GM19239 (cell line): ENCODE measurements around the gene UXT.
"Not testable (repeated sequence)": the region's sequence is repeated elsewhere in the genome, so short reads cannot be mapped to it uniquely, and the experiment has no call there.

ENCODE experiments used
- DNase-seq: peaks from one replicate; pipeline ENCODE4 v3.0.0; 2011; ENCODE audit warnings: low spot score; ENCODE audit not compliant: insufficient read length
- FAIRE-seq: peaks from 2 replicates; lab custom pipeline; 2011; peaks lifted over from hg19 to GRCh38; lab: Jason Lieb, UNC

Gene UXT, protein sequence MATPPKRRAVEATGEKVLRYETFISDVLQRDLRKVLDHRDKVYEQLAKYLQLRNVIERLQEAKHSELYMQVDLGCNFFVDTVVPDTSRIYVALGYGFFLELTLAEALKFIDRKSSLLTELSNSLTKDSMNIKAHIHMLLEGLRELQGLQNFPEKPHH

DNA sequence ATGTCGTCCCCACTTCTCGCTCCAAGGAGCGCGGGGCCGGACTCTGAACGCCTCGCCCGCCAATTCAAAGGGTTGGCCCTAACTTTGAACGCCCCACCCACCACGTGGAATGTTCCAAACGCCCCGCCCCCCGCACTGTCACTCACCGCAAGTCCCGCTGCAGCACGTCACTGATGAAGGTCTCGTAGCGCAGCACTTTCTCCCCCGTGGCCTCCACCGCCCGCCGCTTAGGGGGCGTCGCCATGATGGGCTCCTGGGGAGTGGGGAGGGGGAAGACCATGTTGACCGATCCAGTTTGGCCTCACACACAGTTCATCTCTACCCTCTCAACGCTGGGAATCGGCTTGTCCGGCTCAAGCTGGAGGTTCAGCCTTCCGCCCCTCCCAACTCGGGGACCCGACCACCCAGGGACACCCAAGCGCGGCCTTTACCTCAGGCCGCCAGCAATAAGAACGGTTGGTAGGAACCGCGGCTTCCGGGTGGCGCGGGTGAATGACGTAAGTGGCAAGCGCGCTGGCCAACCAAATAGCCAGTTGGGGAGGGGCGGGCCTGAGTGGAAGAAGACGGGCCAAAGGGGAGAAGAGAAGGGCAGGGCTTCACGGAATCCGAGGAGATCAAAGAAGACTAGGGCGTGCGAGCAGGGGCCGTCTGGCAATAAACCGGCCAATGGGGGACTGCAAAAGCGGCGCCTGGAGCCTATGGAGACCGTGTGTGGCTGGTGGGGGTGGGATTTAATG lies at the start of gene UXT:
UXT (minus strand) TSS at position 497 of the 737 bp plus-strand sequence; CDS start at position 244, 253 bp downstream.
- FAIRE-seq (peak; percentile 98), DNase-seq (peak; percentile 60)

DNA sequence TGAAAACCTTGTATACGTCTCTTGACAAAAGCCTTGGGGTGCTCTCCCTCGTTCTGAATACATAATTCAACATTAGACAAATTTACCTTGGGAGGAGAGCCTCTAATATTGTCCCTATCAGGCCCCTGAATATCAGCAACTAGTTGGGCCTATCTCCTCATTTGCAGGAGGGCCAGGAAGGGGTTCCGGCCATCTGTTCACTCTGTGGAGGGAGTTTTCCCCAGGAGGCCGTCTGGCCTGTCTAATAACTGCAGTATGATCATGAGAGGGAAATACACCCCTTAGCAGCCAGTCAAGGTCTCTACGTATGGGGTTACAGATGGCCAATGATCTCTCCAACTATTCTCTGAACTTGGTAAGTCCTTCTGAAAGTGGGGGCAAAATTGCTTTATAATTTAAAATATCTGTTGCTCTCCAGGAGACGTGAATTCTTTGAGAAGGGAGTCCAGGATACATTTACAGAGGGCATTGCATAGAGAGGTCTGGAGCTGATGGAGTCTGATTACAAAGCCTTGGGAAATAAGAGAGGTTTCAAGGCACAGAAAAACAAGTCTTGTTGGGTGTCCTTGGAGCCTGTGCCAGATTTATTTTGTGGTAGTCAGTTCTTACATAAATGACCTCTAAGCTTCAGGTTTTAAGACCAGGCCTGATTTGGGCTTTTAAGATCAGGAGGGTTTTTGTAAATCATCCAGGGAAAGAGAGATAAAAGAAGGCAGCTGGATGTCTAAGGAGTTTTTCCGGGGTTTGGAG lies 48.2 kb upstream of the UXT start:
- no peak for DNase-seq
- FAIRE-seq = no peak

DNA sequence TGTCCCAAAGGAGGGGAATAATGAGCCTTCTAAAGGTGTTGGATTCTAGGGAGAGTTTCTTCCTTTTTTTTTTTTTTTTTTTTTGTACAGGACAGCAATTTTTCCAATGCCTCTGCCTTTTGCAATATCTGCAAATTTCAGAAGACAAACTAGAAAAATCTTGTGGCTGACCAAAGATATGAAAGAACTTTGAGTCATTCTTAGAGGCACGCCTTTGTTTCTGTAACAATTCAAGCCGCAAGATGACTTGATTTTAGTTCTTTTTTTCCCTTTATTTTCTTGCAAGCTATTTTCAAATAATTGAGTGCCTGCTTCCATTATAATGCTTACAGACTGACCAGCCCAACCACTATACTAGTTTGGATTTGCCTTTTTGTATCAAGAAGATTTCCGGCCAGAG lies 47.6 kb upstream of the UXT start:
- FAIRE-seq (no peak), DNase-seq (no peak)

DNA sequence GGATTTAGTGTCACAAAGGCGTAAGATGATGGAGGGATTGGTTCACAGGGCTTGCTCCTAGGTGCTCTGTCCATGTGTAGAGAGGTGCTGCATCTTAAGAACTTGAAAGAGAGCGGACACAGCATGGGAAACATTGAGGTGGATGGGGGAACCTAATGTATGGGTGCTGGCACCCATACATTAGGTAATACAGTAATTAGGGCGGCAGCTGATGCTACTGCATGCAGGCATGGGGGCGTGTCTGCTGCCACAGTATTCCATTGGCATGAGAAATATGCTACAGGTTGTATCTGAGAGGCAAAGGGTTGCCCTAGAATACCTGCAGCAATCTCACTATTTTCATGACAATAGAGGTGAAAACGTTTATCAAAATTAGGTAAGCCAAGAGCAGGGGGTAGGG lies 45.8 kb upstream of the UXT start:
- FAIRE-seq (no peak), DNase-seq (no peak)

DNA sequence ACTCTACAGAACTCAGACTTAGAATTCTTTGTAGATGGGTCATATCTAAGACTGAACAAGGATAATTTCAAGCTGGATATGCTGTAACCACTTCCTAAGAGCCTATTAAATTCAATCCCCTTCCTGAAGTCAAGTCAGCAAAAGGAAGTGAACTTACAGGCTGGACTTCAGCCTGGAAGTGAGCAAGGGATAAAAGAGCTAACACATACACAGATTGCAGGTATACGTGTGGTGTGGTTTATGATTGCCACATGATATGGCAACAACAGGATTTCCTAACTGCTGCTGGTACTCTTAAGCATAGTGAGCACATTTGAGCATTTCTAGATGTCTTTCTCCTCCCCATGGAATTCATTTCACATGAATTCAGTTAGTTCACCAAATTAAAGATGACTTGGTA lies 38.2 kb upstream of the UXT start:
- no peak for FAIRE-seq
- DNase-seq = no peak

DNA sequence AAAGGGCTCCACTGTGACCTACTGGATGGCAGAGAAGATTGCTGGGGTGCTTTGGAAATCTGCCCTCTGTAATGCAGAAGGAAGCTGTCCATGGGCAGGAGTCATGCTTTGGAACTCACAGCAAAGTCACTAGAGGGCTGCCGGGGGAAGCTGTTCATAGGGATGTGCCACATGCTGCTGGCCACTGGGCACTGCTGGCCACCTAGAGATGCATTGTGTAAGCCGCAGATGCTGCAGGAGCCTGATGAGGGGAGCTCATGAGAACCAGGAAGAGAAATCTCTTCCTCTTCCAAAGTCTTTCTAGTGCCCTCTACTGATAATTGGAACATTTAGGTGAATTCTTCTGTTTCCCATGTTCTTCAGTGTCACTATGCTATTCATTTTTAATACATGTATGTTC lies 31.2 kb upstream of the UXT start:
- FAIRE-seq (no peak), DNase-seq (no peak)

DNA sequence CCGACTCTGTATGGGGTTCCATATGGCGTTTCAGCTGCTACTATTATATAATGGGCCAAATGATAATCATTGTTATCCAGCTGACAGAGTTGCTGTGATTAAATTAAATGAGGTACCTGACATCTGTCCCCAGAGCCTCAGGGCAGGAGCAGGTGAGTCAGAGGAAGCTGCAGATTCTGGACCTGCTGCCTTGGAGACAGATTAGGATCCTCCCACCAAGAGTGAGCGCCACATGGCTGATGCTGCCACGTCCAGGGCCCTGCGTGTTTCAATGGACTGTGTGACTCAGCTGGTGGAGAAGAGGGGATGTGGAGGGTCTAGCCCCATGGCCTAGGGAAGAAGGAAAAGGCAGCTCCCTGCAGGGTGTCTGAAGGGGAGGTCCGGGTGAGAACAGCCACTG lies 28.3 kb upstream of the UXT start:
- FAIRE-seq = no peak
- DNase-seq = no peak

DNA sequence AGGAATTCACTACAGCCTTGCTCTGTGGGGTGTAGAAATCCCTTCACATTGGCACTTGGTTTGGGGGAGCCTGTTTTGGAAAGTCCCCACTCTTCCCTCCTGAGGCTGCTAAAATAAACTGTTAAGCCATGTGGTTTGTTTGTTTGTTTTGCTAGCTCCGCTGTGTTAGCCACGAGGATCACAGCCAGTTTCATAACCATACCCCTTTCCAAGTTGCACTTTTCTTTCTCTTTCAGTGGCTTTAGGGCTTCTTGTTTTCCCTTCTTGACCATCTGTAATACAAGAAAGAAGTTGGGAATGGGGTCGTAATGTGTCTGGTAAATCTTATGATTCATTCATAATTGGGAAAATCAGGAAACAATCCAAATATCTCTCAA lies 24.8 kb upstream of the UXT start:
- DNase-seq = no peak
- no peak for FAIRE-seq

DNA sequence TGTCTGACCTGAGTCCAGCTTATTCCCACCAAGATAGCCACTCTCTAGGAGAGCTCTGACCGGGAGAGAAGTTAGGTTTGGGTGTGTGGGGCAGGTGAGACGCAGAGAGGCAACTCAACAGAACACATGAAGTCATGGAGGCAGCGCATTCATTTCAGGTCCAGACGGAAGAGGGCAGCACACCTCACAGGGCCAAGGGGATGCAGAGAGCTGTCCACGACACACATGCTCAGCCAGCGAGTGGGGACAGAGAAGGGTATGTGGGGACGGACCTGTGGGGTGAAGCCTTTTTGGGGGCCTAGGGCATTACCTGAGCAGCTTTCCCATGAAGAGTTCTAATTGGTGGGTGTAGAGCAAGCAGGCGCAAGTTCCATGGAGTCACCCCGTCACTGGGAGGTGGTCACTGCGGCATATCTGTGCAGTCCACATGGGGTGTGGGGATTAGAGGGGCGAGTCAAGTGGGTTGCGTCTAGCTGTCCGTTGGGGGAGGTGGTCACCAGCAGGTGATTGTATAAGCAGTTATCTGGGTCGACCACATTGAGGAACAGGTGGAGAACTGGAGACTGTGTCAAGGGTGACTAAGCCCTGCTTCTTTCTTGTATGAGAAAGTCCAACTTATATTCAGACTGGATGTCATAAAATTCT lies 24.3 kb upstream of the UXT start:
- FAIRE-seq = no peak
- no peak for DNase-seq

DNA sequence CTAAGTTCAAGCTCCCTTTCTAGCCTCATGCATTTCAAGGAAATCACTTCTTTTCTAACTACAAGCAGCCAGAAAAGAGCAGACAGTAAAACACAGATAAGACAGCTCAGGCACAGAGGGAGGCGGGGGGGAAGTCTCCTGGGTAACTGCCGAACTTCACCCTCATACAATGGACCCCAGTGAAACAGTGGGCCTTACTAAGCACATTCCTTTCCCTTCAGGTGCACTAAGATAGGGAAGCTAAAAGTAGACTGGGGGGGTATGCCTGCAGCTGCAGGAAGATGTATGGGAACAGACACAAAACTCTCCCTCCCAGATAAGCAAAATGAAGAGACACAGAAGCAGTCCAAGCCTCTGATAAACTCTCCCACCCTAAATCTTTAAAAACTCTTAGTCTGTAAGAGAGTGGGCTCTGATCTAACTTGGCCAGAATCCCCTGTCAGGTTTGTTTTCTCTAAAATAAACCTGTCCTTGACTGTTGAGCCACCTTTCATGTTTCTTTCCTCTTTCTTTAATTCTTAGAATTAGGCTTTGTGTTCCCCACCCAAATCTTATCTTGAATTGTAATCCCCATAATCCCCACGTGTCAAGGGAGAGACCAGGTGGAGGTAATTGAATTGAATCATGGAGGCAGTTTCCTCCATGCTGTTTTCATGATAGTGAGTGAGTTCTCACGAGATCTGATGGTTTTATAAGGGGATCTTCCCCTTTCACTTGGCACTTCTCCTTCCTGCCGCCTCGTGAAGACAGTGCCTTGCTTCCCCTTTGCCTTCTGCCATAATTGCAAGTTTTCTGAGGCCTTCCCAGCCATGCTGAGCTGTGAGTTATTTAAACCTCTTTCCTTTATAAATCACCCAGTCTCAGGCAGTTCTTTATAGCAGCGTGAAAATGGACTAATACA lies 17.2 kb upstream of the UXT start:
- not testable (repeated sequence) for DNase-seq, FAIRE-seq

DNA sequence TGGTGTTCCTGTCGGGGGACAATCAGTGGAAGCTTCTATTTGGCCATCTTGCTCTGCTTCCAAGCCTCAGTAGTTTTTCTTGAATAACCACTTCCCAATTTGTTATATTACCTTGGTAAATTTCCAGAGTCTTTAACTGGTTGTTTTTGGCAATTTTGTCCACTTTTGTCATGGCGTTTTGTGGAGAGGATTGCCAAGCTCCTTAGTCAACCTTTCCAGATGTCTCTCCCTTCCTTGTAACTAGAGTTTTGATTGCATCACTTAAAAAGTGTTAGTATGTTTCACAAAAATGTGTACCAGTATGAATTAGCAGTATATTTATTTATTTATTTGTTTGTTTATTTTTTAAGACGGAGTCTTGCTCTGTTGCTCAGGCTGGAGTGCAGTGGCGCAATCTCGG lies 15.8 kb upstream of the UXT start:
- no peak for FAIRE-seq
- DNase-seq = no peak

DNA sequence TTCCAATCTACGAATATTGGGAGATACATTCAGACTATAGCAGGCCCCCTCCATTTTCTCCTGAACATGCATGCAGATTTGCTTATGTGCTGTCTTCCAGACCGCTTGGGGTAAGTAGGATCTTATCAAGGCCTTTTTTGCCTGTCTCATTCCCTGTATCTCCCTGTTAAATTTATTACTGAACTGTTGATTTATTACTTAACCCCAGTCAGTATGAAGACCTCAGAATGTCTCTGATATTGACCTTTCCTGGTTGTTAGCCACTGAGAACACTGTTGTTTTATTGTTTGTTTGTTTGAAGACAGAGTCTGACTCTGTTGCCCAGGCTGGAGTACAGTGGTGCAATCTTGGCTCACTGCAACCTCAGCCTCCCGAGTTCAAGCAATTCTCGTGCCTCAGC lies 6.8 kb upstream of the UXT start:
- FAIRE-seq, DNase-seq: not testable (repeated sequence)

DNA sequence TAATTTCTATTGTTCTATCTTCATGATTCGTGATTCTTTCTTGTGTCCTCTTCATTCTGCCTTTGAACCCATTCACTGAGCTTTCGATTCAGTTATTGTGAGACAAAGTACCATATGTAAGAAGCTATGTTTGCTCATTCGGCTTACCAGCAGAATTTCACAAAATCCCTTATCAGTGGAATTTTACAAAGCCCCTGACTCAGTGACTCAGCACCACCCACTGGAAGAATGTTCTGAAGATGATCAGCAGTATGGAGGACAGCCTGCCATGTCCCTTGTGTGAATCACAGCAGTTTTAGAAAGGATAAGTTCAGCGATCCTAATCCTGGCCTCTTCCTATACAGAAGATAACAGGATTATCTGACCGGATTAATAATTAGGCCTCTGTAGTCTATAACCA lies 5.8 kb upstream of the UXT start:
- DNase-seq (no peak), FAIRE-seq (no peak)

DNA sequence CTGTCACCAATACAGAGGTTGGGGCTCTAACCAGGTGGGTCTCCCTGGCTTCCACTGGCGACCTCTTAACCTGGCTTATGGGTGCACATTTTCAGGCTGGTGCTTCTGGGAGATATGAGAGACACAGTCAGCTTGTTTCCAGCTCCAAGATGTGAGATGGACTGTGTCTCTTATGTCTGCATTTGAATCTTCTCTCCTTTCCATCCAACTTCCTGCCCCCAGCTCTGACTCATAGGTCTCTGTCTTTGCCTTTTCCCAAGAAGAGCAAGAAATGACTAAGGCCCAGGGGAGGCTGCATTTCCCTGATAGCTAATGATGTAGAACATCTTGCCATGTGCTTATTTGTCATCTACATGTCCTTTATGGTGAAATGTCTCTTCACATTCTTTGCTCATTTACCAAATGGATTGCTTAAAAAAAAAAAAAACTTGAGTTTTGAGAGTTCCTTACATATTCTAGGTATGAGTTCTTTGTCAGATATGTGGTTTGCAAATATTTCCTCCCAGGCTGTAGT lies 3.2 kb upstream of the UXT start:
- FAIRE-seq = no peak
- no peak for DNase-seq

DNA sequence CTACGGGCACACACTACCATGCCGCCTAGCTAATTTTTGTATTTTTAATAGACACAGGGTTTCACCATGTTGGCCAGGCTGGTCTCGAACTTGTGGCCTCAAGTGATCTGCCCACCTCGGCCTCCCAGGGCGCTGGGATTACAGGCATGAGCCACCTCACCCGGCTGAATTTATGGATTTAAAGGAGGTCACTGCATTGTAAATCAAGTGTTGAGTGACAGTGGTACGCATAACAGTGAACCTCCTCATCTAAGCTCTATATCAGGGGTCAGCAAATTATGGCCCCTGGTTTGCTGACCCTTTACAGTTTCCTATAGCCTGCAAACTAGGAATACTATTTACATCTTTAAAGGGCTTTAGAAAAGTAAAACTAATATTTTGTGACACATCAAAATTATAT lies 2.6 kb upstream of the UXT start:
- no peak for FAIRE-seq
- DNase-seq = no peak

DNA sequence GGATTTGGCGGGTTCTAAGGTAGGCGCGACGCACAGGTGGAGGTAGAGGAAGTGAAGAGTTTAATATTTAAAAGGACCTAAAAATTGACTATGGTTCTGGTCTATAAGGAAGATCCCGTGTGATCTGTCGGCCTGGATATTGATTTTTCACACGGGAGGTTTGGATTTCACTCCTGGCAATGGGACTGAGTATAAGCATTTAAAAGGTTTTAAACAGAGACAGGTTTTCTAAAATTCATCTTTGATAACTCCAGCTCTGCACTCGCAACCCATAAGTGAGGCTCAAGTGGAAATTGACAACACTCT lies 394 bp upstream of the UXT start:
- FAIRE-seq = no peak
- DNase-seq = no peak

DNA sequence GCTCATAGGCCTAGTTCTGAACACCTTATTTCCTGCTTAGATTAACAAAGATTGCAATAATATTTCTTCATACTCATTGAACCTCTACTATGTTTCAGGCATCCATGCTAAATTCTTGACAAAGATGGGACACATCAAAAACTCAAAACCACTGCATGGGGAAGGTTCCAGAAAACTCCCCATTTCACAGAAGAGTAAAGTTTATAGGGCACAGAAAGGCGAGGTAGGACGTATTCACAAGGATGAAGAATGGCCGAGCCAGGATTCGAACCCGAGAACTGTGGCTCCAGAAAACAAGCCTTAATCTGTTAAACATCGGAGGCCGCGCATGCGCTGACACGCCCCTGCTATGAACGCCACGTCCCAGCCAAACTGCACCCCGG lies 688 bp downstream of the UXT start:
- FAIRE-seq = no peak

DNA sequence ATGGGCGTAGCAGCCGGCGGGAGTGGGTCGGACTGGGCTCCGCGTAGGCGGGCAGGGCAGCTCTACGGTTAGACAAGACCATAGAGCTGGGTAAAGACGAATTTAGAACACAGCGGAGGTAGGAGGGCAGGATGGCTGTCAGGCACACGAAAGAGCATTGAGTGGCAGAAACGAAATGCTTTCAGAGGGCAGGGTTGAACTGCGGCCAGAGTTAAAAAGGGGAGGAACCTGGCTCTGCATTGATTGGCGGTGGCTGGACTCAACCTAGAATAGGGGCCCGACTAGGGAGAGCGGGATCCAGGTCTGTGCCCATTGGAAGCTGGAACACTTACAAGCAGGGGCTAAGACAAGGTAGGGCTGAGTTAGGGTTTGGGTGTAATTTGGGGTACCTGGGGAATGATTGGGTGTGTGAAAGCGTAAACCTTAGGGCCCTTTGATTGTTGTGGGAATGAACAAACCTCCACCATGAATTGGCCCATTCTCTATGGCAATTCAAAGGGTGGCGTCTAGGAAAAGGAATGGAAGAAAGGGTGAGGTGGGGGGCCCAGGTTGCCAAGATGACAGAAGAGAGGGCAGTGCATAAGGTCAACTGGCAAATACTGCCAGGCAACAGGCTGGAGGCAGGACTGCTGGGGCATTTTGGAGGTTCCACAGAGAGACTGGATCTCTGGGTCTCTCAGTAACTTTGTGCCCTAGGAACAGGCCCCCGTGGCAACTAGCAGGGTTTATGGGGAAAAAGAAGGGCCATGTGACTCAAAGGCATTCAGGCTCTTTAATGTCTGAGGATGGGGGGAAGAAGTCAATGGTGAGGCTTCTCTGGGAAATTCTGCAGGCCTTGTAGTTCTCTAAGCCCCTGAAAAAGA lies 7.7 kb downstream of the UXT start:
- FAIRE-seq (peak; percentile 47), DNase-seq (no peak)

More for the DNA sequence above, 688 bp downstream of the UXT start:
- DNase-seq = no peak
